Kidney epithelial cell (primary cell): ENCODE measurements around the gene CYP2A13. TPM values are rescaled to one million over a fixed set of nuclear protein-coding genes. Genes with fewer than 3 reads are reported as not detected.

Experiments
- DNase-seq: peaks from one replicate; pipeline ENCODE4 v3.0.0-alpha.2; 2010; ENCODE audit warnings: low read depth
- H3K27me3 ChIP-seq: 2 replicates; pipeline ENCODE4 v1.6.0; 2011; ENCODE audit warnings: low read length; ENCODE audit not compliant: control insufficient read depth, insufficient read depth
- H3K36me3 ChIP-seq: 2 replicates; pipeline ENCODE4 v1.5.1; 2011; ENCODE audit warnings: low read length; ENCODE audit not compliant: control insufficient read depth, insufficient read depth
- H3K4me3 ChIP-seq: 2 replicates; pipeline ENCODE4 v1.5.1; 2011; ENCODE audit warnings: low read depth, mild to moderate bottlenecking, control low read depth, low read length
- CTCF ChIP-seq: IDR thresholded peaks from 2 replicates; pipeline ENCODE4 v1.5.1; 2011; ENCODE audit warnings: mild to moderate bottlenecking, moderate library complexity, low read length, control low read depth, inconsistent platforms; ENCODE audit not compliant: insufficient read depth, poor library complexity, severe bottlenecking
- total RNA-seq: library from RNA; depleted of rRNA; stranded (reverse); fragments of >200 nt; gene quantifications from 2 replicates; pipeline ENCODE4 v1.2.3, GENCODE V29; 2015

Gene CYP2A13
- total RNA-seq, 1 donor from 2014 or later = not detected

GRCh38 chr19:41076286-41076685, 12.0 kb upstream of the CYP2A13 start:
- Histone ChIP-seq H3K4me3 (no peak overlapping the region), H3K27me3 (no peaks in the 10 kb centered on the region), H3K36me3 (no peaks in the 10 kb centered on the region)
- no peak for DNase-seq
- no peak for TF ChIP-seq CTCF

GRCh38 chr19:41083516-41083915, 4.7 kb upstream of the CYP2A13 start:
- no peaks in the 10 kb centered on the region for H3K36me3 ChIP-seq
- H3K27me3 ChIP-seq = no peaks in the 10 kb centered on the region
- TF ChIP-seq CTCF = no peak
- DNase-seq = no peak
- H3K4me3 ChIP-seq = no peak overlapping the region

- Histone ChIP-seq H3K4me3 (no peak overlapping the region), H3K27me3 (peaks cover 11% of the 10 kb centered on the region), H3K36me3 (no peaks in the 10 kb centered on the region)
- TF ChIP-seq CTCF = no peak
- no peak for DNase-seq
These were observed 2.4 kb upstream of the CYP2A13 start for GRCh38 chr19:41085748-41086415.

- TF ChIP-seq CTCF = no peak
- no peak overlapping the region for H3K4me3 ChIP-seq
- H3K36me3 ChIP-seq = no peaks in the 10 kb centered on the region
- DNase-seq = no peak
- peaks cover 11% of the 10 kb centered on the region for H3K27me3 ChIP-seq
These were observed 1.7 kb downstream of the CYP2A13 start for GRCh38 chr19:41089959-41090358.

GRCh38 chr19:41095703-41096102, 7.5 kb downstream of the CYP2A13 start:
- no peaks in the 10 kb centered on the region for H3K36me3 ChIP-seq
- no peak overlapping the region for H3K4me3 ChIP-seq
- TF ChIP-seq CTCF = no peak
- H3K27me3 ChIP-seq = no peaks in the 10 kb centered on the region
- DNase-seq = no peak

GRCh38 chr19:41096353-41096752, 8.1 kb downstream of the CYP2A13 start:
- no peak for DNase-seq

More at GRCh38 chr19:41096353-41096752, 8.1 kb downstream of the CYP2A13 start:
- no peaks in the 10 kb centered on the region for H3K36me3 ChIP-seq
- no peak overlapping the region for H3K4me3 ChIP-seq
- no peak for TF ChIP-seq CTCF
- no peaks in the 10 kb centered on the region for H3K27me3 ChIP-seq
